A673 (cell line): ENCODE results near the gene DYNLT1. TPM values are rescaled to one million over a fixed set of nuclear protein-coding genes. Genes with fewer than 3 reads are reported as not detected.

Source experiments
- BruUV-seq: library from RNA; stranded (reverse); fragments of 400-500 nt; replicated peaks from 2 replicates; lab custom pipeline; 2021; lab: Mats Ljungman, UMichigan
- CTCF ChIA-PET: fragments of 300-600 bp; sonication (Branson Sonifier 250); formaldehyde crosslinking; loops from one replicate; lab custom pipeline; 2022; ENCODE audit warnings: antibody characterized with exemption; lab: Charles Lee
- POLR2A ChIA-PET: fragments of 300-600 bp; sonication (Branson Sonifier 250); formaldehyde crosslinking; loops from one replicate; lab custom pipeline; 2022; ENCODE audit warnings: antibody characterized with exemption; ENCODE audit not compliant: low non-redundant PET; lab: Charles Lee
- DNase-seq: peaks from one replicate; pipeline ENCODE4 v3.0.0-alpha.2; 2015; ENCODE audit warnings: low spot score
- H3K27ac ChIP-seq: fragments of 200-600 bp; sonication (generic); 2 replicates; pipeline ENCODE4 v1.5.1; 2016; ENCODE audit warnings: mixed run types, low read depth, mild to moderate bottlenecking, mixed read lengths, antibody characterized with exemption, low read length; ENCODE audit not compliant: poor library complexity, severe bottlenecking
- H3K27me3 ChIP-seq: fragments of 200-600 bp; sonication (generic); replicated peaks from 2 replicates; pipeline ENCODE4 v1.6.1; 2017; ENCODE audit warnings: mixed run types, low read depth, mild to moderate bottlenecking, mixed read lengths, antibody characterized with exemption, low read length; ENCODE audit not compliant: insufficient read depth, poor library complexity
- H3K36me3 ChIP-seq: fragments of 200-600 bp; sonication (generic); 2 replicates; pipeline ENCODE4 v1.6.1; 2016; ENCODE audit warnings: mixed run types, mild to moderate bottlenecking, mixed read lengths, antibody characterized with exemption, low read length; ENCODE audit not compliant: insufficient read depth, poor library complexity, severe bottlenecking
- H3K4me1 ChIP-seq: fragments of 200-600 bp; sonication (generic); 2 replicates; pipeline ENCODE4 v1.6.1; 2017; ENCODE audit warnings: mixed run types, mild to moderate bottlenecking, mixed read lengths, antibody characterized with exemption, low read length; ENCODE audit not compliant: insufficient read depth, poor library complexity, severe bottlenecking
- H3K4me3 ChIP-seq: fragments of 200-600 bp; sonication (generic); 2 replicates; pipeline ENCODE4 v1.5.1; 2016; ENCODE audit warnings: low read depth, mixed run types, mild to moderate bottlenecking, mixed read lengths, low read length; ENCODE audit not compliant: poor library complexity, severe bottlenecking
- H3K9me3 ChIP-seq: fragments of 200-600 bp; sonication (generic); 2 replicates; pipeline ENCODE4 v1.6.1; 2016; ENCODE audit warnings: mixed run types, low read depth, mild to moderate bottlenecking, mixed read lengths, antibody characterized with exemption, low read length; ENCODE audit not compliant: poor library complexity, severe bottlenecking
- EZH2 ChIP-seq: fragments of 200-600 bp; sonication (generic); IDR thresholded peaks from 2 replicates; pipeline ENCODE4 v1.6.1; 2017; ENCODE audit warnings: borderline replicate concordance, low read depth, mild to moderate bottlenecking, mixed read lengths, antibody characterized with exemption, low read length; ENCODE audit not compliant: poor library complexity, severe bottlenecking
- intact Hi-C: fragments of 100-400 bp; cut with micrococcal nuclease; formaldehyde crosslinking; loops from one replicate; pipeline ENCODE4 v1.10.0; 2022; ENCODE audit not compliant: unreplicated experiment
- total RNA-seq: library from RNA; stranded (reverse); gene quantifications from 2 replicates; pipeline ENCODE4 v1.2.3, GENCODE V29; 2021
- TF ChIP-seq, protein P1 (sequence below): fragments of 300-800, 200-600 bp; sonication (generic); conservative IDR thresholded peaks from 2 replicates; pipeline ENCODE4 v1.5.1; 2017; ENCODE audit warnings: low read depth, mild to moderate bottlenecking, antibody characterized with exemption, low read length, moderate library complexity, mixed read lengths

DYNLT1 gene
- total RNA-seq, 1 experiment from 2014 or later = 137 TPM

- no TSS peak for BruUV-seq
- H3K9me3 ChIP-seq = no peaks in the 10 kb centered on the region
- H3K36me3 ChIP-seq = peaks cover 8% of the 10 kb centered on the region
- H3K27me3 ChIP-seq = no peaks in the 10 kb centered on the region
- CTCF ChIA-PET = no interaction called here
- TF ChIP-seq, protein P1, sequence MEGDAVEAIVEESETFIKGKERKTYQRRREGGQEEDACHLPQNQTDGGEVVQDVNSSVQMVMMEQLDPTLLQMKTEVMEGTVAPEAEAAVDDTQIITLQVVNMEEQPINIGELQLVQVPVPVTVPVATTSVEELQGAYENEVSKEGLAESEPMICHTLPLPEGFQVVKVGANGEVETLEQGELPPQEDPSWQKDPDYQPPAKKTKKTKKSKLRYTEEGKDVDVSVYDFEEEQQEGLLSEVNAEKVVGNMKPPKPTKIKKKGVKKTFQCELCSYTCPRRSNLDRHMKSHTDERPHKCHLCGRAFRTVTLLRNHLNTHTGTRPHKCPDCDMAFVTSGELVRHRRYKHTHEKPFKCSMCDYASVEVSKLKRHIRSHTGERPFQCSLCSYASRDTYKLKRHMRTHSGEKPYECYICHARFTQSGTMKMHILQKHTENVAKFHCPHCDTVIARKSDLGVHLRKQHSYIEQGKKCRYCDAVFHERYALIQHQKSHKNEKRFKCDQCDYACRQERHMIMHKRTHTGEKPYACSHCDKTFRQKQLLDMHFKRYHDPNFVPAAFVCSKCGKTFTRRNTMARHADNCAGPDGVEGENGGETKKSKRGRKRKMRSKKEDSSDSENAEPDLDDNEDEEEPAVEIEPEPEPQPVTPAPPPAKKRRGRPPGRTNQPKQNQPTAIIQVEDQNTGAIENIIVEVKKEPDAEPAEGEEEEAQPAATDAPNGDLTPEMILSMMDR = no peak
- no peak for TF ChIP-seq EZH2
- POLR2A ChIA-PET = no interaction called here
- peaks cover 30% of the 10 kb centered on the region for H3K4me1 ChIP-seq
- H3K4me3 ChIP-seq = no peak overlapping the region
- no peak overlapping the region for H3K27ac ChIP-seq
- no peak for DNase-seq
- intact Hi-C loops = no loop called here
Observed at GRCh38 chr6:158638324-158638854, 6.2 kb downstream of the DYNLT1 start.

DNA sequence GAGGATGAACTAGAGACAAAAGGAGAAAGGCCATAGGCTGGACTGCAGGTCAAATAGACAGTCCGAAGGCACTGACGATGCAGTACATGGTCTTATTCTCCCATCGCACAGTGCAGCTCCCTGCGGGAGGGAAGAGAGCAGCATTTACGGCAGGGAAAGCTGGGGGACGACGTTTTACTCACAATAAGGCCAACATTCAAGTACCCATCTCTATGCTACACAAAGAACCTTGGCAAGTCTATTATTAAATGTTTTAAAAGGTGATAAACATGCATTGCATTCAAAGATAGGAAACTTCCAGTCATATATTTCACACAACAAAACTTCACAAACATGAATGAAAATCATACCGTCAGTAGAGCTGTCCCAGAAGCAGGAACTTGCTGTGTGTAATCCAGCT is 7.8 kb downstream of the DYNLT1 start:
- H3K36me3 ChIP-seq = peaks cover 16% of the 10 kb centered on the region
- CTCF ChIA-PET = no interaction called here
- H3K27ac ChIP-seq = no peak overlapping the region
- POLR2A ChIA-PET = interaction anchor here (0.5 kb wide), 1 partner anchor 57 kb away, joined by 7 read pairs; no protein-coding TSS in a partner anchor
- intact Hi-C loops = no loop called here
- H3K4me1 ChIP-seq = peaks cover 19% of the 10 kb centered on the region
- H3K27me3 ChIP-seq = no peaks in the 10 kb centered on the region
- no peak for DNase-seq
- no peaks in the 10 kb centered on the region for H3K9me3 ChIP-seq
- TF ChIP-seq EZH2 = no peak
- TF ChIP-seq, protein P1 = no peak
- BruUV-seq = TSS peak; percentile 4
- H3K4me3 ChIP-seq = no peak overlapping the region

GRCh38 chr6:158635427-158636073 is 9.0 kb downstream of the DYNLT1 start:
- H3K4me1 ChIP-seq = peaks cover 19% of the 10 kb centered on the region
- intact Hi-C loops = no loop called here
- H3K27me3 ChIP-seq = no peaks in the 10 kb centered on the region
- CTCF ChIA-PET = no interaction called here
- H3K27ac ChIP-seq = no peak overlapping the region
- no peak for DNase-seq
- no peak overlapping the region for H3K4me3 ChIP-seq
- H3K9me3 ChIP-seq = no peaks in the 10 kb centered on the region
- TF ChIP-seq, protein P1 = no peak
- TF ChIP-seq EZH2 = no peak
- H3K36me3 ChIP-seq = peaks cover 18% of the 10 kb centered on the region
- BruUV-seq = no TSS peak
- POLR2A ChIA-PET = no interaction called here
